HuH-7 (cell line): Measurements from ENCODE around the gene ALDH3B1.

Experiments used
- DNase-seq: peaks from one replicate; pipeline ENCODE4 v3.0.0; 2011; ENCODE audit warnings: low spot score

ALDH3B1 gene

GRCh38 chr11:68013611-68014156 lies 3.6 kb downstream of the ALDH3B1 start:
- DNase-seq: no peak

GRCh38 chr11:68014157-68014946 lies 4.2 kb downstream of the ALDH3B1 start:
- DNase-seq: no peak

GRCh38 chr11:68014947-68015447 lies 4.9 kb downstream of the ALDH3B1 start:
- no peak for DNase-seq

- DNase-seq: no peak
Measured at GRCh38 chr11:68015467-68015866, 5.3 kb downstream of the ALDH3B1 start.

- no peak for DNase-seq
Measured at GRCh38 chr11:68016161-68016903, 6.2 kb downstream of the ALDH3B1 start.

GRCh38 chr11:68016904-68017817 lies 7.0 kb downstream of the ALDH3B1 start:
- peak; percentile 100 for DNase-seq

GRCh38 chr11:68017980-68018729 lies 8.0 kb downstream of the ALDH3B1 start:
- DNase-seq: no peak

- no peak for DNase-seq
Measured at GRCh38 chr11:68018730-68019190, 8.6 kb downstream of the ALDH3B1 start.

GRCh38 chr11:68019486-68019885 lies 9.4 kb downstream of the ALDH3B1 start:
- no peak for DNase-seq

GRCh38 chr11:68020575-68020974 lies 10.4 kb downstream of the ALDH3B1 start:
- DNase-seq: peak; percentile 94

GRCh38 chr11:68021167-68021787 lies 11.2 kb downstream of the ALDH3B1 start:
- DNase-seq: peak; percentile 93

GRCh38 chr11:68022531-68022930 lies 12.4 kb downstream of the ALDH3B1 start:
- no peak for DNase-seq

- DNase-seq: no peak
Measured at GRCh38 chr11:68024508-68024907, 14.4 kb downstream of the ALDH3B1 start.

- DNase-seq: peak; percentile 90
Measured at GRCh38 chr11:68025047-68025446, 14.9 kb downstream of the ALDH3B1 start.

GRCh38 chr11:68026391-68027105 lies 16.4 kb downstream of the ALDH3B1 start:
- DNase-seq: no peak

- DNase-seq: no peak
Measured at GRCh38 chr11:68027667-68028066, 17.5 kb downstream of the ALDH3B1 start.

- DNase-seq: no peak
Measured at GRCh38 chr11:68028802-68029545, 18.8 kb downstream of the ALDH3B1 start.

GRCh38 chr11:68030318-68031143 lies 20.4 kb downstream of the ALDH3B1 start, which contains the start of gene NDUFS8:
Gene NDUFS8 (plus strand): TSS chr11:68030681. CDS start chr11:68032152, 1,471 bp downstream.
- DNase-seq: peak; percentile 100
